Activated CD4-positive, alpha-beta memory T cell treated with anti-CD3 and anti-CD28 coated beads, Interleukin-2, amount 10 ng/mL, durations not matched to agents 7 days and 5 days (primary cell): ENCODE results near the gene NFKBIB. TPM values are rescaled to one million over a fixed set of nuclear protein-coding genes. Genes with fewer than 3 reads are reported as not detected.

Experiments used
- CTCF ChIA-PET: fragments of 350-600 bp; sonication (Branson Sonifier 250); formaldehyde crosslinking; loops from one replicate; lab custom pipeline; 2021; ENCODE audit warnings: antibody characterized with exemption, inconsistent platforms; lab: Charles Lee
- POLR2A ChIA-PET: fragments of 350-600 bp; sonication (Branson Sonifier 250); formaldehyde crosslinking; loops from one replicate; lab custom pipeline; 2021; ENCODE audit warnings: antibody characterized with exemption; lab: Charles Lee
- DNase-seq: peaks from one replicate; pipeline ENCODE4 v3.0.0-alpha.2; 2020
- H3K27ac Mint-ChIP-seq: one replicate; pipeline ENCODE4 v1.8.0; 2021; ENCODE audit warnings: mild to moderate bottlenecking, mixed read lengths
- H3K27me3 Mint-ChIP-seq: one replicate; pipeline ENCODE4 v1.8.0; 2021; ENCODE audit warnings: mixed read lengths
- H3K36me3 Mint-ChIP-seq: one replicate; pipeline ENCODE4 v1.8.0; 2021; ENCODE audit warnings: low read depth, mixed read lengths
- H3K4me1 Mint-ChIP-seq: one replicate; pipeline ENCODE4 v1.8.0; 2021; ENCODE audit warnings: mixed read lengths
- H3K4me3 Mint-ChIP-seq: one replicate; pipeline ENCODE4 v1.8.0; 2021; ENCODE audit warnings: mild to moderate bottlenecking, mixed read lengths
- H3K9me3 Mint-ChIP-seq: one replicate; pipeline ENCODE4 v1.8.0; 2021; ENCODE audit warnings: mixed read lengths
- total RNA-seq, 2 experiments: library from RNA; stranded (reverse); gene quantifications; one replicate each; pipeline ENCODE4 v1.2.3, GENCODE V29; 2021

Gene NFKBIB
- total RNA-seq, 2 experiments from 2014 or later: 40.2 to 40.8 TPM

- POLR2A ChIA-PET: no interaction called here
- no peak overlapping the region for H3K4me3 Mint-ChIP-seq
- CTCF ChIA-PET: no interaction called here
- H3K36me3 Mint-ChIP-seq: no peaks in the 10 kb centered on the region
- H3K27ac Mint-ChIP-seq: no peak overlapping the region
- no peak for DNase-seq
- no peaks in the 10 kb centered on the region for H3K9me3 Mint-ChIP-seq
- peaks cover 5% of the 10 kb centered on the region for H3K27me3 Mint-ChIP-seq
- no peaks in the 10 kb centered on the region for H3K4me1 Mint-ChIP-seq
Observed at GRCh38 chr19:38958301-38958700, 58.5 kb downstream of the NFKBIB start.

Other genes with a start within 250 kb of the NFKBIB start
- 10 to 100 TPM; 22.9 to 24.9 TPM for gene CAPN12, start 155.5 kb upstream of the NFKBIB start, total RNA-seq
- not detected for gene LGALS7, start 126.5 kb upstream of the NFKBIB start, total RNA-seq
- gene LGALS7B, start 110.8 kb upstream of the NFKBIB start, total RNA-seq: not detected
- gene LGALS4, start 87.0 kb upstream of the NFKBIB start, total RNA-seq: under 1 TPM; 0.81 to 0.93 TPM
- 100 to 1,000 TPM; 188 to 195 TPM for gene ECH1, start 68.2 kb upstream of the NFKBIB start, total RNA-seq
- 100 to 1,000 TPM; 457 to 464 TPM for gene HNRNPL, start 50.0 kb upstream of the NFKBIB start, total RNA-seq
- 10 to 100 TPM; 79.9 to 82.2 TPM for gene RINL, start 21.7 kb upstream of the NFKBIB start, total RNA-seq
- 10 to 100 TPM; 51.4 to 53.2 TPM for gene SIRT2, start 351 bp upstream of the NFKBIB start, total RNA-seq
- gene CCER2, start 12.2 kb downstream of the NFKBIB start, total RNA-seq: under 1 TPM; 0.80 to 0.83 TPM
- 10 to 100 TPM; 28.4 to 32.7 TPM for gene SARS2, start 30.8 kb downstream of the NFKBIB start, total RNA-seq
- 10 to 100 TPM; 44.6 to 48.5 TPM for gene MRPS12, start 31.0 kb downstream of the NFKBIB start, total RNA-seq
- under 1 TPM in 1 of 2 experiments, not detected in 1; 0.20 TPM for gene FBXO17, start 75.8 kb downstream of the NFKBIB start, total RNA-seq
- under 1 TPM in 1 of 2 experiments, not detected in 1; 0.18 TPM for gene FBXO27, start 132.6 kb downstream of the NFKBIB start, total RNA-seq
- not detected for gene ACP7, start 184.4 kb downstream of the NFKBIB start, total RNA-seq
- gene PAK4, start 225.8 kb downstream of the NFKBIB start, total RNA-seq: 10 to 100 TPM; 16.2 to 19.6 TPM